ENCODE data around the gene CCDC57.

CCDC57 gene

GRCh38 chr17:82247182-82247823, 34.7 kb upstream of the CCDC57 start:
- in situ Hi-C loops (cut with HindIII; ENCODE audit: low sequenced_read_pairs), result no loop called here

GRCh38 chr17:82246365-82247181, 33.9 kb upstream of the CCDC57 start:
- in situ Hi-C loops (cut with HindIII; ENCODE audit: low sequenced_read_pairs), result no loop called here

- in situ Hi-C loops (cut with HindIII; ENCODE audit: low sequenced_read_pairs), result no loop called here
These were observed 33.4 kb upstream of the CCDC57 start for GRCh38 chr17:82246040-82246364.

- in situ Hi-C loops (cut with HindIII; ENCODE audit: low sequenced_read_pairs), result no loop called here
These were observed 32.7 kb upstream of the CCDC57 start for GRCh38 chr17:82245134-82246039.

GRCh38 chr17:82244413-82245133, 31.9 kb upstream of the CCDC57 start:
- in situ Hi-C loops (cut with HindIII; ENCODE audit: low sequenced_read_pairs), result no loop called here

GRCh38 chr17:82243648-82244412, 31.2 kb upstream of the CCDC57 start:
- in situ Hi-C loops (cut with HindIII; ENCODE audit: low sequenced_read_pairs), result no loop called here

- in situ Hi-C loops (cut with HindIII; ENCODE audit: low sequenced_read_pairs), result no loop called here
These were observed 30.5 kb upstream of the CCDC57 start for GRCh38 chr17:82242977-82243647.

GRCh38 chr17:82242698-82242976, 30.0 kb upstream of the CCDC57 start:
- in situ Hi-C loops (cut with HindIII; ENCODE audit: low sequenced_read_pairs), result no loop called here

GRCh38 chr17:82241926-82242697, 29.5 kb upstream of the CCDC57 start:
- in situ Hi-C loops (cut with HindIII; ENCODE audit: low sequenced_read_pairs), result no loop called here

GRCh38 chr17:82241183-82241925, 28.7 kb upstream of the CCDC57 start:
- in situ Hi-C loops (cut with HindIII; ENCODE audit: low sequenced_read_pairs), result no loop called here

- in situ Hi-C loops (cut with HindIII; ENCODE audit: low sequenced_read_pairs), result no loop called here
These were observed 28.0 kb upstream of the CCDC57 start for GRCh38 chr17:82240506-82241182.

GRCh38 chr17:82239926-82240505, 27.4 kb upstream of the CCDC57 start:
- in situ Hi-C loops (cut with HindIII; ENCODE audit: low sequenced_read_pairs), result no loop called here

- in situ Hi-C loops (cut with HindIII; ENCODE audit: low sequenced_read_pairs), result no loop called here
These were observed 26.8 kb upstream of the CCDC57 start for GRCh38 chr17:82239401-82239925.

- in situ Hi-C loops (cut with HindIII; ENCODE audit: low sequenced_read_pairs), result no loop called here
These were observed 26.0 kb upstream of the CCDC57 start for GRCh38 chr17:82238472-82239201.

GRCh38 chr17:82237746-82238471, 25.3 kb upstream of the CCDC57 start:
- in situ Hi-C loops (cut with HindIII; ENCODE audit: low sequenced_read_pairs), result no loop called here
